Activated CD8-positive, alpha-beta T cell treated with anti-CD3 and anti-CD28 coated beads for 36 hours (primary cell): ENCODE results near the gene CD34. TPM values are rescaled to one million over a fixed set of nuclear protein-coding genes. Genes with fewer than 3 reads are reported as not detected.

ENCODE experiments used
- ATAC-seq: fragments of 200-7000 bp; cut with Tn5 transposase; one replicate; pipeline ENCODE4 v1.10.0; 2021; ENCODE audit warnings: mild to moderate bottlenecking, moderate library complexity
- CTCF ChIA-PET: fragments of 350-600 bp; sonication (Branson Sonifier 250); formaldehyde crosslinking; loops from one replicate; lab custom pipeline; 2021; ENCODE audit warnings: antibody characterized with exemption; lab: Charles Lee
- POLR2A ChIA-PET: fragments of 350-600 bp; sonication (Branson Sonifier 250); formaldehyde crosslinking; loops from one replicate; lab custom pipeline; 2021; ENCODE audit warnings: antibody characterized with exemption; lab: Charles Lee
- DNase-seq: peaks from one replicate; pipeline ENCODE4 v3.0.0-alpha.2; 2020
- H3K27ac Mint-ChIP-seq: one replicate; pipeline ENCODE4 v1.8.0; 2021; ENCODE audit warnings: mild to moderate bottlenecking, mixed read lengths
- H3K27me3 Mint-ChIP-seq: one replicate; pipeline ENCODE4 v1.8.0; 2021; ENCODE audit warnings: mixed read lengths
- H3K36me3 Mint-ChIP-seq: one replicate; pipeline ENCODE4 v1.8.0; 2021; ENCODE audit warnings: low read depth, mixed read lengths
- H3K4me1 Mint-ChIP-seq: one replicate; pipeline ENCODE4 v1.8.0; 2021; ENCODE audit warnings: low read depth, mixed read lengths
- H3K4me3 Mint-ChIP-seq: one replicate; pipeline ENCODE4 v1.8.0; 2021; ENCODE audit warnings: mild to moderate bottlenecking, moderate library complexity, mixed read lengths
- H3K9me3 Mint-ChIP-seq: one replicate; pipeline ENCODE4 v1.8.0; 2021; ENCODE audit warnings: mixed read lengths
- intact Hi-C: fragments of 100-400 bp; cut with micrococcal nuclease; formaldehyde crosslinking; loops from one replicate; pipeline ENCODE4 v1.10.0; 2022
- total RNA-seq, 2 experiments: library from RNA; stranded (reverse); gene quantifications; one replicate each; pipeline ENCODE4 v1.2.3, GENCODE V29; 2021
- TF ChIP-seq, protein P1 (sequence below): fragments of 200-600 bp; IDR thresholded peaks from one replicate; pipeline ENCODE4 v1.8.0; 2022; ENCODE audit warnings: antibody characterized with exemption, mild to moderate bottlenecking

The CD34 gene
- total RNA-seq, 2 experiments from 2014 or later: 0.04 to 0.05 TPM

DNA sequence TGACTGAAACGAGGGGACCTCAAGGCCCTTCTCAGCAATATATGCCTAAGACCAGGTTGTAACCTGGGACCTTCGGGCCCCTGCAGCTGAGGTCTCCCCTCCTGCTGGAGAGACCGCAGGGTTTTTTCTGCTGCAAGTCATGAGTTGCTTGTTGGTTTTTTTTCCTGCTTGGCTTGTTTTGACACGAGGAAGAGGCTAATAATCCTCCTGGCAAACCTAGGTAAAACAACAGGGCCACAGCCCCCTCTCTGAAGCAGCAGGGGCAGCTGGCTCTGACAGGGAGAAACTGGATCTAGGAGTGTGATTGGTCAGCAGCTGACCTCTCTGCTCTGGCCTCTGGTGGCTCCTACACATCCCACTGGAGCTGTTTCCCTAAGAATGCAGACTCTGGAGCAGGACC lies 69.0 kb downstream of the CD34 start:
- Mint-ChIP-seq H3K36me3 (peaks cover 25% of the 10 kb centered on the region), H3K4me1 (peaks cover 58% of the 10 kb centered on the region), H3K9me3 (no peaks in the 10 kb centered on the region), H3K27me3 (no peaks in the 10 kb centered on the region), H3K27ac (no peak overlapping the region), H3K4me3 (no peak overlapping the region)
- ChIA-PET CTCF (interaction anchor here (0.7 to 4.0 kb wide), 6 partner anchors 8 to 121 kb away, joined by 3 to 22 read pairs (median 4); no protein-coding TSS in a partner anchor), POLR2A (interaction anchor here (1.0 to 1.6 kb wide), 3 partner anchors 9 to 18 kb away, joined by 3 read pairs; no protein-coding TSS in a partner anchor)
- ATAC-seq: no peak
- intact Hi-C loops: no loop called here
- no peak for DNase-seq
- TF ChIP-seq, protein P1, sequence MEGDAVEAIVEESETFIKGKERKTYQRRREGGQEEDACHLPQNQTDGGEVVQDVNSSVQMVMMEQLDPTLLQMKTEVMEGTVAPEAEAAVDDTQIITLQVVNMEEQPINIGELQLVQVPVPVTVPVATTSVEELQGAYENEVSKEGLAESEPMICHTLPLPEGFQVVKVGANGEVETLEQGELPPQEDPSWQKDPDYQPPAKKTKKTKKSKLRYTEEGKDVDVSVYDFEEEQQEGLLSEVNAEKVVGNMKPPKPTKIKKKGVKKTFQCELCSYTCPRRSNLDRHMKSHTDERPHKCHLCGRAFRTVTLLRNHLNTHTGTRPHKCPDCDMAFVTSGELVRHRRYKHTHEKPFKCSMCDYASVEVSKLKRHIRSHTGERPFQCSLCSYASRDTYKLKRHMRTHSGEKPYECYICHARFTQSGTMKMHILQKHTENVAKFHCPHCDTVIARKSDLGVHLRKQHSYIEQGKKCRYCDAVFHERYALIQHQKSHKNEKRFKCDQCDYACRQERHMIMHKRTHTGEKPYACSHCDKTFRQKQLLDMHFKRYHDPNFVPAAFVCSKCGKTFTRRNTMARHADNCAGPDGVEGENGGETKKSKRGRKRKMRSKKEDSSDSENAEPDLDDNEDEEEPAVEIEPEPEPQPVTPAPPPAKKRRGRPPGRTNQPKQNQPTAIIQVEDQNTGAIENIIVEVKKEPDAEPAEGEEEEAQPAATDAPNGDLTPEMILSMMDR: no peak

DNA sequence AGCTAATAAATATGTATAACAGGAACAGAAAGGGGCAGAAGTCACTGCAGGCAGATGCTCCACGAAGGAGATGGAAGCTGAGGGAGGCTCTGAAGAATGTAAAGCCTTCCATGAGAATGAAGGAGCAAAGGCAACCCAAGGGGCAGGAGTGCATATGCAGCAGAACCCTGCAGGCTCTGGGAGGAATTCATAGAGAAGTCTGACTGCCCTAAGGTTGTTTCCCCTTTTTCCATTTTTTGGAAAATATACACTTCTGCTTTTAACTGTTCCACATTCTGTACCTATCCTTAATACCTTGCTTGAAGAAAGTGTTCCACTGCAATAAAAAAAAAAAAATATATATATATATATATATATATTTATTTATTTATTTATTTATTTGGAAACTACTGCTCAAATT lies 69.6 kb downstream of the CD34 start:
- DNase-seq (no peak), ATAC-seq (no peak)
- H3K9me3 Mint-ChIP-seq: no peaks in the 10 kb centered on the region
- peaks cover 63% of the 10 kb centered on the region for H3K4me1 Mint-ChIP-seq
- ChIA-PET CTCF (interaction anchor here (1.4 to 4.0 kb wide), 3 partner anchors 27 to 122 kb away, joined by 4 to 22 read pairs (median 7); no protein-coding TSS in a partner anchor), POLR2A (interaction anchor here (0.5 to 1.6 kb wide), 4 partner anchors 9 to 86 kb away, joined by 3 read pairs; no protein-coding TSS in a partner anchor)
- no peaks in the 10 kb centered on the region for H3K27me3 Mint-ChIP-seq
- peaks cover 24% of the 10 kb centered on the region for H3K36me3 Mint-ChIP-seq
- no peak overlapping the region for H3K4me3 Mint-ChIP-seq
- intact Hi-C loops: no loop called here
- H3K27ac Mint-ChIP-seq: no peak overlapping the region
- TF ChIP-seq, protein P1: no peak

DNA sequence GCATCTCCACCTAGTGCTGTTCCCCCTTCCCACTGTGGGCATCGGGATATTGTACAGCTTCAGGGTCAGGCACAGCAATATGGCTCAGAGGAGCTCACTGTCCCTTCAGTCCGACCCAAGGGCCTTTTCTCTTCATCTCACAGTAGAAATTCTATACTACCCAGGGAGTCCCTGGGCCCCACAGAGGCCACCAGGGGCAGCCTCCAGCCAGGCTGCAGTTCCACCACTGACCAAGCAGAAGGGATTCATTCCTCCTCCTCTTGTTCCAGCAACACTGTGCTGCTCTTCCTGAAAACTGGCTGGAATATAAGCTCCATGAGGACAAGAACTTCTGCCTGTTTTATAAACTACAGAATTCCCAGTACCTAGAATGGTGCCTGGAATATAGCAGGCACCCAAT lies 70.5 kb downstream of the CD34 start:
- Mint-ChIP-seq H3K27ac (no peak overlapping the region), H3K9me3 (no peaks in the 10 kb centered on the region), H3K27me3 (no peaks in the 10 kb centered on the region), H3K4me1 (peaks cover 69% of the 10 kb centered on the region), H3K4me3 (no peak overlapping the region), H3K36me3 (peaks cover 29% of the 10 kb centered on the region)
- ChIA-PET CTCF (interaction anchor here (1.0 to 4.0 kb wide), 3 partner anchors 11 to 44 kb away, joined by 3 to 22 read pairs (median 14); no protein-coding TSS in a partner anchor), POLR2A (interaction anchor here (1.0 kb wide), 1 partner anchor 17 kb away, joined by 6 read pairs; no protein-coding TSS in a partner anchor)
- intact Hi-C loops: no loop called here
- no peak for DNase-seq
- TF ChIP-seq, protein P1: no peak
- ATAC-seq: no peak

DNA sequence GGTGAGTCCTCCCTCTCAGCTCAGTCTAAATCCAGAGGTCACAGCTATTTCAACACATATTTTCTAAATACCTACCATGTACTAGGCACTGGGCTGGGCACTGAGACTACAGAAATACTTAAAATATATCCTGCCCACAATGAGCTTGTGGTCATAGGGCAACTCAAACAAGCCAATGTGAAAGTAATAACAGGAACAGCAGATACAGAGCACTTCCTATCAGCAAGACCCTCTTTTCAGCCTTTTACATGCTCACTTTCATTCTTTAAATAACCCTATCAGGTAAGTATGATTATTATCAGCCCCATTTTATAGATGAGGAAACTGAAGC lies 71.9 kb downstream of the CD34 start:
- peak; percentile 58 for ATAC-seq
- POLR2A ChIA-PET: interaction anchor here (1.0 to 2.2 kb wide), 4 partner anchors 9 to 30 kb away, joined by 3 to 6 read pairs (median 4); no protein-coding TSS in a partner anchor
- no peak for DNase-seq

More for the DNA sequence above, 71.9 kb downstream of the CD34 start:
- peaks cover 34% of the 10 kb centered on the region for H3K36me3 Mint-ChIP-seq
- TF ChIP-seq, protein P1: no peak
- no peak overlapping the region for H3K4me3 Mint-ChIP-seq
- H3K27ac Mint-ChIP-seq: peak overlapping the region; percentile 73
- intact Hi-C loops: no loop called here
- no peaks in the 10 kb centered on the region for H3K9me3 Mint-ChIP-seq
- H3K4me1 Mint-ChIP-seq: peaks cover 70% of the 10 kb centered on the region
- CTCF ChIA-PET: interaction anchor here (0.9 to 2.9 kb wide), 10 partner anchors 10 to 124 kb away, joined by 3 to 17 read pairs (median 4); no protein-coding TSS in a partner anchor
- no peaks in the 10 kb centered on the region for H3K27me3 Mint-ChIP-seq
